ENCODE data around the gene LRRC27. TPM values are rescaled to one million over a fixed set of nuclear protein-coding genes. Genes with fewer than 3 reads are reported as not detected.
"Not testable (repeated sequence)": the region's sequence is repeated elsewhere in the genome, so short reads cannot be mapped to it uniquely, and the experiment has no call there.

Gene LRRC27
- total RNA-seq, 1 donor, result 13.4 TPM

- H2AFZ ChIP-seq (ENCODE audit: low read length), result not testable (repeated sequence)
Measured at GRCh38 chr10:132352462-132353308, 20.7 kb downstream of the LRRC27 start.

DNA sequence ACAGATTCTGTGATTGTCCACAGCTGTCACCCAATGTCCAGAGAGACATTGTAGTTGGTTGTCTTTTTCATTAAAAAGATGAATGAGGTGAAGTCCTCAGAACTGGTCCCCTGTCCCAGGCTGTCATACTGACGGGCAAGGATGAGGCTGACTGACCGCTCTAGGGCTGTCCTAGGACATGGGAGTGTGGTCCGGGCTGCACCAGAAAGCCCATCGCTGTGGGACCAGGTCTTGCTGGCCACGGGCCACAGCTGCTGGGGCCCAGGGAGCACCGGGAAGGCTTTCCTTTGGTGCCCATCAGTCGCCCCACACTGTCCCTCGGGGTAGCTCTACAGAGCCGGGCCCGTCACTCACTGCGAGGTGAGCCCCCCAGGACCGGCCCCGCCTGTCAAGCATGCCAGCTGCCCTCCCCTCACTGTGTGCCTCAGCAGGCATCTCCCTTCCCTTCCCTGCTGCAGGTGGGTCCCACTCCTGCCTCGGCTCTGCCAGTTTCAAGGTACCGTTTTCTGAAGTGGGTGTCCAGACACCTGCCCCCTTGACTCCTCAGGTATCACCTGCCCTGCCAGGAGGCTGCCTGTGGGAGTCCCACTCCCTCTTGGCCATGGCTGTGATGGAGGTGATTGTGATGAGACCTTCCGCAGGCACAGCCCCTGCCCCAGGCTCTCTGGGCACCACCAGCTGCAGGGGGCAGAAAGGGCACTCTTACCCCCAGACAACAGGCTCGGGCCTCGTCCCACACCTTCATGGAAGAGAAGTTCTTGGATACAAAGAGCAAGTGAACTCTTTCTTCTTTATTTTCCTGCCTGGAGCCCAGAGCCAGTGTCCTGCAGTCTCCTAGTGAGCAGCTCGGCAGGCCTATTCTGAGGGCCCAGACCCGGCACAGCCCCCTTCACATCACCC is 21.7 kb downstream of the LRRC27 start:
- Histone ChIP-seq H3K79me2 (ENCODE audit: insufficient read depth, low read length) (no peaks in the 10 kb centered on the region), H3K4me3 (ENCODE audit: insufficient read depth, low read length) (no peak overlapping the region), H3K4me1 (ENCODE audit: insufficient read depth, low read length) (no peaks in the 10 kb centered on the region), H3K36me3 (ENCODE audit: insufficient read depth, low read length) (no peaks in the 10 kb centered on the region), H3K27ac (ENCODE audit: low read depth, low read length) (no peak overlapping the region), H3K9me3 (ENCODE audit: low read depth, low read length) (no peaks in the 10 kb centered on the region), H3K27me3 (ENCODE audit: insufficient read depth, low read length) (no peaks in the 10 kb centered on the region), H2AFZ (ENCODE audit: low read length) (no peak overlapping the region), H4K20me1 (ENCODE audit: insufficient read depth, low read length) (peaks cover 10% of the 10 kb centered on the region), H3K4me2 (ENCODE audit: insufficient read depth, low read length) (no peak overlapping the region)
- TF ChIP-seq CTCF (IDR thresholded peaks at IDR 0.05; ENCODE audit: extremely low read depth, low read depth, low read length), result no peak
- peak; percentile 83 for DNase-seq (ENCODE audit: insufficient read length, low spot score, missing footprints)

More at GRCh38 chr10:132352462-132353308, 20.7 kb downstream of the LRRC27 start:
- H4K20me1 ChIP-seq (ENCODE audit: insufficient read depth, low read length), result peaks cover 10% of the 10 kb centered on the region
- not testable (repeated sequence) for H3K79me2 ChIP-seq (ENCODE audit: insufficient read depth, low read length); H3K4me2 ChIP-seq (ENCODE audit: insufficient read depth, low read length); H3K9me3 ChIP-seq (ENCODE audit: low read depth, low read length); H3K27me3 ChIP-seq (ENCODE audit: insufficient read depth, low read length); H3K27ac ChIP-seq (ENCODE audit: low read depth, low read length); H3K4me1 ChIP-seq (ENCODE audit: insufficient read depth, low read length); H3K36me3 ChIP-seq (ENCODE audit: insufficient read depth, low read length); H3K4me3 ChIP-seq (ENCODE audit: insufficient read depth, low read length)
- DNase-seq (ENCODE audit: insufficient read length, low spot score, missing footprints), result peak; percentile 98
- peak; percentile 67 for TF ChIP-seq CTCF (IDR thresholded peaks at IDR 0.05; ENCODE audit: extremely low read depth, low read depth, low read length)

GRCh38 chr10:132354356-132355094 is 22.5 kb downstream of the LRRC27 start:
- H3K4me1 ChIP-seq (ENCODE audit: insufficient read depth, low read length), result no peaks in the 10 kb centered on the region
- H3K9me3 ChIP-seq (ENCODE audit: low read depth, low read length), result no peaks in the 10 kb centered on the region
- no peaks in the 10 kb centered on the region for H3K27me3 ChIP-seq (ENCODE audit: insufficient read depth, low read length)
- H3K27ac ChIP-seq (ENCODE audit: low read depth, low read length), result no peak overlapping the region
- TF ChIP-seq CTCF (IDR thresholded peaks at IDR 0.05; ENCODE audit: extremely low read depth, low read depth, low read length), result no peak
- H2AFZ ChIP-seq (ENCODE audit: low read length), result no peak overlapping the region
- peaks cover 10% of the 10 kb centered on the region for H4K20me1 ChIP-seq (ENCODE audit: insufficient read depth, low read length)
- H3K4me3 ChIP-seq (ENCODE audit: insufficient read depth, low read length), result no peak overlapping the region
- H3K4me2 ChIP-seq (ENCODE audit: insufficient read depth, low read length), result no peak overlapping the region
- H3K79me2 ChIP-seq (ENCODE audit: insufficient read depth, low read length), result no peaks in the 10 kb centered on the region
- peak; percentile 82 for DNase-seq (ENCODE audit: insufficient read length, low spot score, missing footprints)
- H3K36me3 ChIP-seq (ENCODE audit: insufficient read depth, low read length), result no peaks in the 10 kb centered on the region

Measured in osteoblast (primary cell).